Astrocyte (in vitro differentiated cells and primary cell): ENCODE results near the gene CHRNA4. TPM values are rescaled to one million over a fixed set of nuclear protein-coding genes. Genes with fewer than 3 reads are reported as not detected.

Source experiments
- DNase-seq: peaks from one replicate; pipeline ENCODE4 v3.0.0-alpha.2; 2010; ENCODE audit warnings: low read depth
- FAIRE-seq: peaks from 2 replicates; lab custom pipeline; 2011; peaks lifted over from hg19 to GRCh38; lab: Jason Lieb, UNC
- H2AFZ ChIP-seq: 2 replicates; pipeline ENCODE4 v1.6.0; 2012; ENCODE audit warnings: low read depth, low read length, inconsistent platforms
- H3K27ac ChIP-seq: 2 replicates; pipeline ENCODE4 v1.5.1; 2011; ENCODE audit warnings: low read depth, low read length, inconsistent platforms
- H3K27me3 ChIP-seq: 2 replicates; pipeline ENCODE4 v1.6.0; 2011; ENCODE audit warnings: low read length, inconsistent platforms; ENCODE audit not compliant: insufficient read depth
- H3K36me3 ChIP-seq: 2 replicates; pipeline ENCODE4 v1.5.1; 2011; ENCODE audit warnings: low read length, inconsistent platforms; ENCODE audit not compliant: insufficient read depth
- H3K4me1 ChIP-seq: 2 replicates; pipeline ENCODE4 v1.5.1; 2011; ENCODE audit warnings: low read length, inconsistent platforms; ENCODE audit not compliant: insufficient read depth
- H3K4me2 ChIP-seq: 2 replicates; pipeline ENCODE4 v1.6.0; 2012; ENCODE audit warnings: low read length, inconsistent platforms
- H3K4me3 ChIP-seq: 2 replicates; pipeline ENCODE4 v1.5.1; 2011; ENCODE audit warnings: low read depth, mild to moderate bottlenecking, low read length, inconsistent platforms; ENCODE audit not compliant: insufficient read depth
- H3K79me2 ChIP-seq: 2 replicates; pipeline ENCODE4 v1.6.0; 2012; ENCODE audit warnings: mild to moderate bottlenecking, low read length, inconsistent platforms; ENCODE audit not compliant: insufficient read depth
- H3K9ac ChIP-seq: 2 replicates; pipeline ENCODE4 v1.6.0; 2012; ENCODE audit warnings: mild to moderate bottlenecking, low read length, inconsistent platforms
- H3K9me3 ChIP-seq: 2 replicates; pipeline ENCODE4 v1.5.1; 2012; ENCODE audit warnings: low read depth, mild to moderate bottlenecking, low read length, inconsistent platforms; ENCODE audit not compliant: insufficient read depth
- H4K20me1 ChIP-seq: 2 replicates; pipeline ENCODE4 v1.6.0; 2012; ENCODE audit warnings: low read length, inconsistent platforms; ENCODE audit not compliant: insufficient read depth
- H3K27ac Mint-ChIP-seq: one replicate; pipeline ENCODE4 v1.8.0; 2021; ENCODE audit warnings: mild to moderate bottlenecking, mixed read lengths; ENCODE audit not compliant: unreplicated experiment
- H3K27me3 Mint-ChIP-seq: one replicate; pipeline ENCODE4 v1.8.0; 2021; ENCODE audit warnings: low read depth, mixed read lengths; ENCODE audit not compliant: unreplicated experiment
- H3K36me3 Mint-ChIP-seq: one replicate; pipeline ENCODE4 v1.8.0; 2021; ENCODE audit warnings: low read depth, mixed read lengths; ENCODE audit not compliant: unreplicated experiment
- H3K4me1 Mint-ChIP-seq: one replicate; pipeline ENCODE4 v1.8.0; 2021; ENCODE audit warnings: low read depth, mixed read lengths; ENCODE audit not compliant: unreplicated experiment
- H3K4me3 Mint-ChIP-seq: one replicate; pipeline ENCODE4 v1.8.0; 2021; ENCODE audit warnings: mild to moderate bottlenecking, moderate library complexity, mixed read lengths; ENCODE audit not compliant: unreplicated experiment
- H3K9me3 Mint-ChIP-seq: one replicate; pipeline ENCODE4 v1.8.0; 2021; ENCODE audit warnings: mild to moderate bottlenecking, mixed read lengths; ENCODE audit not compliant: unreplicated experiment
- CTCF ChIP-seq: IDR thresholded peaks from 2 replicates; pipeline ENCODE4 v1.5.1; 2011; ENCODE audit warnings: low read depth, mild to moderate bottlenecking, inconsistent platforms, low read length, moderate library complexity; ENCODE audit not compliant: insufficient read depth
- EZH2 ChIP-seq: IDR thresholded peaks from 2 replicates; pipeline ENCODE4 v1.6.1; 2012; ENCODE audit warnings: mild to moderate bottlenecking, low read length, inconsistent platforms; ENCODE audit not compliant: insufficient read depth
- total RNA-seq: library from RNA; stranded (reverse); gene quantifications from 2 replicates; pipeline ENCODE4 v1.2.1, GENCODE V29; 2021

Gene CHRNA4
- total RNA-seq, 1 donor from 2014 or later = 1.8 TPM

GRCh38 chr20:63363013-63363957 lies 2.1 kb upstream of the CHRNA4 start:
- no peak overlapping the region for H3K4me3 Mint-ChIP-seq
- H3K4me2 ChIP-seq = no peak overlapping the region
- no peak overlapping the region for H2AFZ ChIP-seq
- H3K27ac Mint-ChIP-seq = no peak overlapping the region
- FAIRE-seq (no peak), DNase-seq (no peak)
- no peaks in the 10 kb centered on the region for H3K4me1 Mint-ChIP-seq
- no peaks in the 10 kb centered on the region for H3K9me3 ChIP-seq
- peaks cover 8% of the 10 kb centered on the region for H3K27me3 ChIP-seq
- H3K79me2 ChIP-seq = no peaks in the 10 kb centered on the region
- TF ChIP-seq CTCF (no peak), EZH2 (no peak)
- no peak overlapping the region for H3K27ac ChIP-seq
- no peaks in the 10 kb centered on the region for H4K20me1 ChIP-seq
- no peaks in the 10 kb centered on the region for H3K9me3 Mint-ChIP-seq
- no peaks in the 10 kb centered on the region for H3K4me1 ChIP-seq
- peaks cover 39% of the 10 kb centered on the region for H3K27me3 Mint-ChIP-seq
- H3K36me3 ChIP-seq = no peaks in the 10 kb centered on the region
- H3K36me3 Mint-ChIP-seq = no peaks in the 10 kb centered on the region
- no peak overlapping the region for H3K9ac ChIP-seq
- H3K4me3 ChIP-seq = no peak overlapping the region

GRCh38 chr20:63362436-63363009 lies 1.4 kb upstream of the CHRNA4 start:
- no peak overlapping the region for H3K27ac Mint-ChIP-seq
- H3K4me1 ChIP-seq = no peaks in the 10 kb centered on the region
- no peaks in the 10 kb centered on the region for H3K36me3 ChIP-seq
- no peaks in the 10 kb centered on the region for H3K9me3 Mint-ChIP-seq
- no peaks in the 10 kb centered on the region for H3K4me1 Mint-ChIP-seq
- H3K27ac ChIP-seq = no peak overlapping the region
- no peak overlapping the region for H3K4me3 Mint-ChIP-seq
- H2AFZ ChIP-seq = no peak overlapping the region
- H3K79me2 ChIP-seq = no peaks in the 10 kb centered on the region
- TF ChIP-seq EZH2 = no peak
- TF ChIP-seq CTCF = no peak
- H3K36me3 Mint-ChIP-seq = no peaks in the 10 kb centered on the region
- no peak overlapping the region for H3K9ac ChIP-seq
- H3K4me3 ChIP-seq = no peak overlapping the region
- no peak for FAIRE-seq
- H3K4me2 ChIP-seq = no peak overlapping the region
- peaks cover 37% of the 10 kb centered on the region for H3K27me3 Mint-ChIP-seq
- no peaks in the 10 kb centered on the region for H4K20me1 ChIP-seq
- DNase-seq = no peak
- peaks cover 8% of the 10 kb centered on the region for H3K27me3 ChIP-seq
- no peaks in the 10 kb centered on the region for H3K9me3 ChIP-seq
